D721Med (cell line): Measurements from ENCODE around the gene IGSF9B.

ENCODE experiments used
- DNase-seq: peaks from one replicate; pipeline ENCODE4 v3.0.0; 2011; ENCODE audit warnings: low spot score; ENCODE audit not compliant: insufficient read length
- FAIRE-seq: peaks from 2 replicates; lab custom pipeline; 2011; peaks lifted over from hg19 to GRCh38; lab: Jason Lieb, UNC
- TF ChIP-seq, protein P1 (sequence below): IDR thresholded peaks from 2 replicates; pipeline ENCODE4 v1.5.1; 2012; ENCODE audit warnings: mild to moderate bottlenecking, control low read depth; ENCODE audit not compliant: insufficient read depth; ENCODE audit errors: missing control alignments

Gene IGSF9B

DNA sequence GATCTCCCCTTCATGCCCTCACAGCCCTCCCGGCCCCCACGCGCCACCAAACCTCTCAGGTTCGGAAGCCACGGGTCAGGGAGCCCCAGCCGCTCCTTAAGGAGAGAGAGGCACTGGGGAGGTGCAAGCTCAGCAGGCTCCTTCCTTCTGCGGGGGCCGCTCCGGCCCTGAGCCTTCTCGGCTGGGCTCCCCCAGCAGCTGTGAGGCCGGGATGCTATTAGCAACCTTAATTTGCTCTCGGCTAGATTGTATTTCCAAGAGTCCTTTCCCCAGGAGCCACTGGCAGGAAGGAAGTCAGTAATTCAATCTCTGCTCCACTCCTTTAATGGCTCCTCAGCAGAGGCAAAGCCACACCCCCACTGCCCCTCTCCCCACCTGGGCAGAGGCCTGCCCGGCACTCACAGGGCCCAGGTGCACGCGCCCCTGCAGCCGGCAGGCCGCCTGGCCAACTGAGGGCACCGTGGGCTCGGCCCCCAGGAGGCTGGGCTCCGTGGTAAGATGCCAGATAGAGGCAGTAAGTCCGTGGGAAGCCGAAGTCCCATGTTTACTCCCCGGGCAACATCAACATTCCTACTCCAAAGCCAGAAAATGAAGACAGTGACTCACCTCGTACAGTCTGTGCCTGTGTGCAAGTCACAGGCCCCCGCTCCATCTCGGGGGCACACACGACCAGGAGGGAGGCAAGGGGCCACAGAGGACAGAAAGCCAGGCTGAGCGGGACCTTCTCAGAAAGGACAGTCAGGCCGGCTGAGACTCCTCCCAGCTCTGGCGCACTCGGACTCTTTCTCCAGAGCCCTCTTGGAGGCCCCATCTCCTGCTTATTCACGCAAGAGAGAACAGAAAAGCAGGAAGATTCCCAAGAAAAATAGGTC is 5.2 kb downstream of the IGSF9B start:
- TF ChIP-seq, protein P1, sequence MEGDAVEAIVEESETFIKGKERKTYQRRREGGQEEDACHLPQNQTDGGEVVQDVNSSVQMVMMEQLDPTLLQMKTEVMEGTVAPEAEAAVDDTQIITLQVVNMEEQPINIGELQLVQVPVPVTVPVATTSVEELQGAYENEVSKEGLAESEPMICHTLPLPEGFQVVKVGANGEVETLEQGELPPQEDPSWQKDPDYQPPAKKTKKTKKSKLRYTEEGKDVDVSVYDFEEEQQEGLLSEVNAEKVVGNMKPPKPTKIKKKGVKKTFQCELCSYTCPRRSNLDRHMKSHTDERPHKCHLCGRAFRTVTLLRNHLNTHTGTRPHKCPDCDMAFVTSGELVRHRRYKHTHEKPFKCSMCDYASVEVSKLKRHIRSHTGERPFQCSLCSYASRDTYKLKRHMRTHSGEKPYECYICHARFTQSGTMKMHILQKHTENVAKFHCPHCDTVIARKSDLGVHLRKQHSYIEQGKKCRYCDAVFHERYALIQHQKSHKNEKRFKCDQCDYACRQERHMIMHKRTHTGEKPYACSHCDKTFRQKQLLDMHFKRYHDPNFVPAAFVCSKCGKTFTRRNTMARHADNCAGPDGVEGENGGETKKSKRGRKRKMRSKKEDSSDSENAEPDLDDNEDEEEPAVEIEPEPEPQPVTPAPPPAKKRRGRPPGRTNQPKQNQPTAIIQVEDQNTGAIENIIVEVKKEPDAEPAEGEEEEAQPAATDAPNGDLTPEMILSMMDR, result no peak
- DNase-seq, result no peak
- no peak for FAIRE-seq

- TF ChIP-seq, protein P1, result no peak
- DNase-seq (peak; percentile 76), FAIRE-seq (no peak)
Measured at GRCh38 chr11:133950874-133951326, 5.9 kb downstream of the IGSF9B start.

DNA sequence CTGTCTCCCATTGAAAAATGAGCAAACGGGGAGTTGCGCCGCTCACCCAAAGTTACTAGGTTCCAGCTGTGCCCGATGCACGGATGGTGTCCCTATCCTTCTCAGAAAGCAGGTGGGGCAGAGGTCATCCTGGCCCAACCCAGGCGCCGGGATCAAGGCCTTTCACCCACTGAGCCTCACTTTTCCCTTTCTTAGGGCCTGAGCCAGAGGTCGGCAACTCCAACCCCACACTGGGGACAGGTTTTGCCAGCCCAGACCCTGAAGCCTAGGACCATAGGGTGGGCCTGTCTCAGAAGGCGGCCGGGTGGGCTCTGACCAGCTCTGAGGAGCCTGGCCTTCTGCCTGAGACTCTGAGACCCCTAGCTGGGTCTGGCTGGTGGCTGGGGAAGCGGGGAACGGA is 6.3 kb downstream of the IGSF9B start:
- TF ChIP-seq, protein P1, result no peak
- DNase-seq (no peak), FAIRE-seq (no peak)

- FAIRE-seq (no peak), DNase-seq (no peak)
- TF ChIP-seq, protein P1, result no peak
Measured at GRCh38 chr11:133949129-133949528, 7.6 kb downstream of the IGSF9B start.

DNA sequence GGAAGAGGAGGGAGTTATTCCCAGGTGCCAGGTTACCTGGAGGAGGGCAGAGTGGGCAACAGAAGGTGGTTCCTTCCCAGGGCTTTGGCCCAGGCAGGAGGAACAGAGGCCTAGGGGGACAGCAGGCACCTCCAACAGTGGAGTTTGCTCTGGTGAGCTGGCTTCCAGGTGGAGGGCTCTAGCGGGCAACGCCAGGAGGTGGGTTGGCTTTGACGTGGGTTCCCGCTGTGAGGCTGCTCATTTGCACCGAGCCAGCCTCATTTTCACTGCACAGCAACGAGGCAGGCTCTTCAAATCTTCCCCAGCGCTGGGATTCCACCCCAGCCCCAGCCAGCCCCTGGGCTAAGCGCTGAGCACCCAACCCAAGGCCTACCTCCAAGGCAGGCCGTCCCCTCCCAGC is 8.1 kb downstream of the IGSF9B start:
- DNase-seq, result no peak
- TF ChIP-seq, protein P1, result no peak
- no peak for FAIRE-seq

DNA sequence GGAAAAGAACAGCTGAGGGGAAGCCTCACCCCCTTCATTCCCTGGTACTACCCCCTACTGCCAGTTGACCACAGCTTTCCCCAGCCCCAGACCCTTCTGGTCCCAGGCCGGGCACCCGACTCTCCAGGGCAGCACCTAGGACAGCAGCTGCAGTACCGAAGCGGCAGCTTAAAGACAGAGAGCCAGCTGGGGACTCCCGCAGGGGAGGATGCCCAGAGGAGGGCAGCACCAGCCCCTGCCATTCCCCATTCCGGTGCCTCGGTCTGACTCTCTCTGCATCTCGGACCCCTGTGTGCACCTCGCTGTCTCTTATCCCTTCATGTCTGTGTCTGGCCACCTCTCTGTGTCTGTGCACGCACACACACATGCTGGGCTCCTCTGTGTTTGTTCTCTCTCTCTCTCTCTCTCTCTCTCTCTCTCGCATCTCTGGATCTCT is 9.4 kb downstream of the IGSF9B start:
- FAIRE-seq (no peak), DNase-seq (no peak)
- TF ChIP-seq, protein P1, result peak; percentile 42

- no peak for FAIRE-seq
- DNase-seq, result peak; percentile 79
- TF ChIP-seq, protein P1, result no peak
Measured at GRCh38 chr11:133946541-133947318, 10.0 kb downstream of the IGSF9B start.
